ENCODE data around the gene PRPS1L1. TPM values are rescaled to one million over a fixed set of nuclear protein-coding genes. Genes with fewer than 3 reads are reported as not detected.

Gene PRPS1L1
- polyA plus RNA-seq, 4 donors, result 0.11 TPM; not detected in 3

Other genes with a start within 250 kb of the PRPS1L1 start
- gene SNX13, start 87.4 kb downstream of the PRPS1L1 start, polyA plus RNA-seq (ENCODE audit: insufficient read length in 4 of 4), result 10 to 100 TPM; 39.2 to 51.3 (median 43.8) TPM

Data from left renal cortex interstitium (tissue), 4 donors.